ENCODE results near the gene PHACTR2.

Gene PHACTR2

GRCh38 chr6:143708889-143709288 lies 31.1 kb downstream of the PHACTR2 start:
- Histone ChIP-seq H3K4me2 (ENCODE audit: insufficient read depth, low read length) (no peak overlapping the region), H3K4me1 (ENCODE audit: insufficient read depth, low read length) (no peaks in the 10 kb centered on the region)

GRCh38 chr6:143711714-143712113 lies 33.9 kb downstream of the PHACTR2 start:
- H3K79me2 ChIP-seq (ENCODE audit: insufficient read depth, low read length) = no peaks in the 10 kb centered on the region
- no peak overlapping the region for H3K4me2 ChIP-seq (ENCODE audit: insufficient read depth, low read length)
- H3K4me1 ChIP-seq (ENCODE audit: insufficient read depth, low read length) = no peaks in the 10 kb centered on the region
- H2AFZ ChIP-seq (ENCODE audit: low read depth, low read length) = no peak overlapping the region
- H3K27me3 ChIP-seq (ENCODE audit: insufficient read depth, low read length, poor library complexity) = no peaks in the 10 kb centered on the region
- DNase-seq = no peak
- H4K20me1 ChIP-seq (ENCODE audit: insufficient read depth, low read length) = no peaks in the 10 kb centered on the region
- no peak overlapping the region for H3K4me3 ChIP-seq (ENCODE audit: low read depth in 1 of 2, low read length in 2 of 2)
- no peak overlapping the region for H3K9ac ChIP-seq (ENCODE audit: low read depth, low read length)
- H3K9me3 ChIP-seq (ENCODE audit: insufficient read depth, low read length, severe bottlenecking) = no peaks in the 10 kb centered on the region
- no peak for TF ChIP-seq EZH2 (IDR thresholded peaks at IDR 0.05; ENCODE audit: borderline replicate concordance, low read depth, low read length, severe bottlenecking)
- no peak for TF ChIP-seq CTCF (IDR thresholded peaks at IDR 0.05; ENCODE audit: borderline replicate concordance, extremely low read depth, low read length, poor library complexity, severe bottlenecking)
- no peak for ATAC-seq (ENCODE audit: insufficient read depth, low read depth)
- H3K36me3 ChIP-seq (ENCODE audit: insufficient read depth, low read length) = no peaks in the 10 kb centered on the region
- no peak overlapping the region for H3K27ac ChIP-seq (ENCODE audit: low read length)

More at GRCh38 chr6:143708889-143709288, 31.1 kb downstream of the PHACTR2 start:
- no peak overlapping the region for H3K27ac ChIP-seq (ENCODE audit: low read length)
- no peak overlapping the region for H2AFZ ChIP-seq (ENCODE audit: low read depth, low read length)
- H4K20me1 ChIP-seq (ENCODE audit: insufficient read depth, low read length) = no peaks in the 10 kb centered on the region
- H3K79me2 ChIP-seq (ENCODE audit: insufficient read depth, low read length) = no peaks in the 10 kb centered on the region
- no peak overlapping the region for H3K4me3 ChIP-seq (ENCODE audit: low read depth in 1 of 2, low read length in 2 of 2)
- no peaks in the 10 kb centered on the region for H3K9me3 ChIP-seq (ENCODE audit: insufficient read depth, low read length, severe bottlenecking)
- no peak overlapping the region for H3K9ac ChIP-seq (ENCODE audit: low read depth, low read length)
- TF ChIP-seq CTCF (IDR thresholded peaks at IDR 0.05; ENCODE audit: borderline replicate concordance, extremely low read depth, low read length, poor library complexity, severe bottlenecking) (no peak), EZH2 (IDR thresholded peaks at IDR 0.05; ENCODE audit: borderline replicate concordance, low read depth, low read length, severe bottlenecking) (no peak)
- H3K36me3 ChIP-seq (ENCODE audit: insufficient read depth, low read length) = no peaks in the 10 kb centered on the region
- no peak for DNase-seq
- H3K27me3 ChIP-seq (ENCODE audit: insufficient read depth, low read length, poor library complexity) = no peaks in the 10 kb centered on the region
- ATAC-seq (ENCODE audit: insufficient read depth, low read depth) = no peak

GRCh38 chr6:143718472-143718871 lies 40.7 kb downstream of the PHACTR2 start:
- Histone ChIP-seq H3K4me3 (ENCODE audit: low read depth in 1 of 2, low read length in 2 of 2) (no peak overlapping the region), H3K79me2 (ENCODE audit: insufficient read depth, low read length) (no peaks in the 10 kb centered on the region), H4K20me1 (ENCODE audit: insufficient read depth, low read length) (no peaks in the 10 kb centered on the region), H3K27ac (ENCODE audit: low read length) (no peak overlapping the region), H3K4me1 (ENCODE audit: insufficient read depth, low read length) (no peaks in the 10 kb centered on the region), H3K4me2 (ENCODE audit: insufficient read depth, low read length) (no peak overlapping the region), H3K9ac (ENCODE audit: low read depth, low read length) (no peak overlapping the region), H3K27me3 (ENCODE audit: insufficient read depth, low read length, poor library complexity) (no peaks in the 10 kb centered on the region), H2AFZ (ENCODE audit: low read depth, low read length) (no peak overlapping the region), H3K9me3 (ENCODE audit: insufficient read depth, low read length, severe bottlenecking) (no peaks in the 10 kb centered on the region), H3K36me3 (ENCODE audit: insufficient read depth, low read length) (no peaks in the 10 kb centered on the region)
- TF ChIP-seq EZH2 (IDR thresholded peaks at IDR 0.05; ENCODE audit: borderline replicate concordance, low read depth, low read length, severe bottlenecking) (no peak), CTCF (IDR thresholded peaks at IDR 0.05; ENCODE audit: borderline replicate concordance, extremely low read depth, low read length, poor library complexity, severe bottlenecking) (no peak)
- ATAC-seq (ENCODE audit: insufficient read depth, low read depth) (no peak), DNase-seq (no peak)

GRCh38 chr6:143721642-143722041 lies 43.9 kb downstream of the PHACTR2 start:
- Histone ChIP-seq H3K4me1 (ENCODE audit: insufficient read depth, low read length) (no peaks in the 10 kb centered on the region), H4K20me1 (ENCODE audit: insufficient read depth, low read length) (no peaks in the 10 kb centered on the region), H3K27me3 (ENCODE audit: insufficient read depth, low read length, poor library complexity) (no peaks in the 10 kb centered on the region), H2AFZ (ENCODE audit: low read depth, low read length) (no peak overlapping the region), H3K36me3 (ENCODE audit: insufficient read depth, low read length) (no peaks in the 10 kb centered on the region), H3K9me3 (ENCODE audit: insufficient read depth, low read length, severe bottlenecking) (no peaks in the 10 kb centered on the region), H3K4me3 (ENCODE audit: low read depth in 1 of 2, low read length in 2 of 2) (no peak overlapping the region), H3K9ac (ENCODE audit: low read depth, low read length) (no peak overlapping the region), H3K4me2 (ENCODE audit: insufficient read depth, low read length) (no peak overlapping the region), H3K27ac (ENCODE audit: low read length) (no peak overlapping the region), H3K79me2 (ENCODE audit: insufficient read depth, low read length) (no peaks in the 10 kb centered on the region)
- TF ChIP-seq EZH2 (IDR thresholded peaks at IDR 0.05; ENCODE audit: borderline replicate concordance, low read depth, low read length, severe bottlenecking) (no peak), CTCF (IDR thresholded peaks at IDR 0.05; ENCODE audit: borderline replicate concordance, extremely low read depth, low read length, poor library complexity, severe bottlenecking) (no peak)
- DNase-seq (no peak), ATAC-seq (ENCODE audit: insufficient read depth, low read depth) (no peak)
